IPS-15b (cell line): ENCODE data around the gene HOXD4.
A peak's percentile ranks its signal among the peaks of the same experiment; 100 is the strongest.

Experiments used
- H3K27me3 ChIP-seq: one replicate; pipeline ENCODE4 v1.6.1; 2013; ENCODE audit warnings: low read length; ENCODE audit not compliant: control insufficient read depth, insufficient read depth
- H3K36me3 ChIP-seq: one replicate; pipeline ENCODE4 v1.6.1; 2013; ENCODE audit warnings: low read length; ENCODE audit not compliant: control insufficient read depth, insufficient read depth
- H3K4me1 ChIP-seq: one replicate; pipeline ENCODE4 v1.6.1; 2013; ENCODE audit warnings: mild to moderate bottlenecking, low read length; ENCODE audit not compliant: control insufficient read depth, insufficient read depth
- H3K4me3 ChIP-seq: one replicate; pipeline ENCODE4 v1.5.1; 2013; ENCODE audit warnings: low read depth, low read length
- H3K9ac ChIP-seq: one replicate; pipeline ENCODE4 v1.6.1; 2013; ENCODE audit warnings: low read depth, mild to moderate bottlenecking, low read length
- H3K9me3 ChIP-seq: one replicate; pipeline ENCODE4 v1.6.1; 2013; ENCODE audit warnings: mild to moderate bottlenecking, low read length; ENCODE audit not compliant: control insufficient read depth, insufficient read depth

HOXD4 gene

DNA sequence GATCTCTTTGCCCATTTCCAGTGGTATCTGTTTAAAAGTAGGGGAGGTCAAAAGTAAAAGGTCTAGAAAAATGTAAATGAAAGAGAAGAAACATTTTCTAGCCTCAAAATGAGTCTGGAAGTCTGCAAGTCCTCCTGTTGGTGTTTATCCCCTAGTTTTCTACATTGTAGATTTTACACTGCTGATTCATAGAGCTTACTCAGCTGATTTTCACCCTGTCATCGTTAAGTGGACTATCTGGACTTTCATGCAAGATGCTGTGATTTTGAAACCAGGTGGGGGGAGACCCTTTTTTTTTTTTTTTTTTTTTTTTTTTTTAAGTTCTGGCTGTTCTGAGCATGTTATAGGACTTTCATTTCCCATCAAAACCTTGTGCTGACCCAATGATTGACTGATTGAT is 16.0 kb downstream of the HOXD4 start:
- Histone ChIP-seq H3K9me3 (no peaks in the 10 kb centered on the region), H3K4me1 (peaks cover 4% of the 10 kb centered on the region), H3K27me3 (peaks cover 100% of the 10 kb centered on the region), H3K9ac (no peak overlapping the region), H3K36me3 (no peaks in the 10 kb centered on the region), H3K4me3 (no peak overlapping the region)

DNA sequence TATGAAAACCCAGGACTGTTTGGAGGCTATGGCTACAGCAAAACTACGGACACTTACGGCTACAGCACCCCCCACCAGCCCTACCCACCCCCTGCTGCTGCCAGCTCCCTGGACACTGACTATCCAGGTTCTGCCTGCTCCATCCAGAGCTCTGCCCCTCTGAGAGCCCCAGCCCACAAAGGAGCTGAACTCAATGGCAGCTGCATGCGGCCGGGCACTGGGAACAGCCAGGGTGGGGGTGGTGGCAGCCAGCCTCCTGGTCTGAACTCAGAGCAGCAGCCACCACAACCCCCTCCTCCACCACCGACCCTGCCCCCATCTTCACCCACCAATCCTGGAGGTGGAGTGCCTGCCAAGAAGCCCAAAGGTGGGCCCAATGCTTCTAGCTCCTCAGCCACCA is 17.8 kb downstream of the HOXD4 start:
- H3K9me3 ChIP-seq: no peaks in the 10 kb centered on the region
- H3K9ac ChIP-seq: no peak overlapping the region
- no peaks in the 10 kb centered on the region for H3K36me3 ChIP-seq
- H3K27me3 ChIP-seq: peaks cover 100% of the 10 kb centered on the region
- peaks cover 6% of the 10 kb centered on the region for H3K4me1 ChIP-seq
- H3K4me3 ChIP-seq: no peak overlapping the region

DNA sequence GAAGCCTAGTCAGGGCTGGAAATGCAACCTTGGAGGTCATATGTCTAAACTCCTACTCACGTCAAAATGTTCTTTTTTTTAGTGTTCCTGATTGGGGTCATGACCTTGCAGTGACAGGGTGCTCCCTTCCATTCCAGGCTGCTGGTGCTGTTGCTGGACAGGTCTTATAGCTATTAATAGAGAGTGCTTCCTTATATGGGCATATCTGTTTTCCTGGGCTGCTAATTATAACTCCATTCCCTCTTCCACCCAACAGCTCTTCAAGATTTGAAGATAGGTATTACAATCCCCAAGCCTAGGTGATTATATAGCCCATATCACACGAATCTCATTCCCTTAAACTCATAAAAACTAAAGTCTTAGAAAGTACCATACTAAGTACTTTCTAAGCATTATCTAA is 18.4 kb downstream of the HOXD4 start:
- no peaks in the 10 kb centered on the region for H3K9me3 ChIP-seq
- H3K36me3 ChIP-seq: no peaks in the 10 kb centered on the region
- H3K27me3 ChIP-seq: peaks cover 100% of the 10 kb centered on the region
- peaks cover 9% of the 10 kb centered on the region for H3K4me1 ChIP-seq
- no peak overlapping the region for H3K9ac ChIP-seq
- H3K4me3 ChIP-seq: no peak overlapping the region

DNA sequence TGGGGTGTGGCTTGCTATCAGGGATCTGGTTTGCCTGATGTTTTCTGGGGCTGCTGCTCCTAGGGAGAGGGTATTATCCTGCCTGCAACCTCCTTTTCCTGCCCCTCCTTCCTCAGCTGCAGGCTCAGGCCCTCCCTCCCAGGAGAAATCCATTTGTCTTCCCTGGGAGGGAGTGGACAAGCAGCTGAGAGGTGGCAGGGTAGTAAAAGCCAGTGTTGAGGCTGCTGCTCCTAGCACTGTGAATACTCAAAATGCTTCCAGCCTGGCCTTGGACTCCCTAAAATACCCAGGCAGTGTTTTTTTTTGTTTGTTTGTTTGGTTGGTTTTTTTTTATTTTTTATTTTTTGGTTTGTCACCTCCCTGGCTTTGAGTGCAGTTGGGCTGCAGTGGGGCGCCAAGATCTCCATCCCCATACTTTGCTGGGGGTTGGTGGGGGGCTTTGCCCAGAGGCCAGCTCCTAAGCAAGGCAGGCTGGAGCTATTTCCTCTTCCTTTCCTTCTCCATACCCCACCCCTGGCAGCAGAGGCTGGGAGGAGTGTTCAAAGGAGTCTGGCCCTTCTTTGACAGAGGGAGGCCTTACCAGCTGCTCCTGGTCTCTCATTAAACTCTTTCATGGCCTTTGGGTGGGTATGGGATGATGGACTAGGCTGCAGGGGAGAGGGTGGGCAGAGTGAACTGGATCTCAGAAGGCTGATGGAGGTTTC is 19.4 kb downstream of the HOXD4 start:
- Histone ChIP-seq H3K9me3 (no peaks in the 10 kb centered on the region), H3K36me3 (no peaks in the 10 kb centered on the region), H3K9ac (no peak overlapping the region), H3K27me3 (peaks cover 99% of the 10 kb centered on the region), H3K4me1 (peaks cover 10% of the 10 kb centered on the region), H3K4me3 (peak overlapping the region; percentile 46)

DNA sequence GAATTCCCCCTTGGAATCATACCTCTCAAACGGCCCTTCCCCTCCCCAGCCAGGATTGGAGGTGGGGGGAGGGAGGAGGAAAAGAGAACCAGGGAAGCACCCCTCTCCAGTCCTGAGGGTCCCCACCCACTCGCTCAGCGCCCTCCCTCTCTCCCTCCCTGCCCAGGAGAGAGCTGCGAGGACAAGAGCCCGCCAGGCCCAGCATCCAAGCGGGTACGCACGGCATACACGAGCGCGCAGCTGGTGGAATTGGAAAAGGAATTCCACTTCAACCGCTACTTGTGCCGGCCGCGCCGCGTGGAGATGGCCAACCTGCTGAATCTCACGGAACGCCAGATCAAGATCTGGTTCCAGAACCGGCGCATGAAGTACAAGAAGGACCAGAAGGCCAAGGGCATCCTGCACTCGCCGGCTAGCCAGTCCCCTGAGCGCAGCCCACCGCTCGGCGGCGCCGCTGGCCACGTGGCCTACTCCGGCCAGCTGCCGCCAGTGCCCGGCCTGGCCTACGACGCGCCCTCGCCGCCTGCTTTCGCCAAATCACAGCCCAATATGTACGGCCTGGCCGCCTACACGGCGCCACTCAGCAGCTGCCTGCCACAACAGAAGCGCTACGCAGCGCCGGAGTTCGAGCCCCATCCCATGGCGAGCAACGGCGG is 20.1 kb downstream of the HOXD4 start:
- no peak overlapping the region for H3K9ac ChIP-seq
- no peaks in the 10 kb centered on the region for H3K36me3 ChIP-seq
- H3K4me1 ChIP-seq: peaks cover 18% of the 10 kb centered on the region
- peak overlapping the region; percentile 46 for H3K4me3 ChIP-seq
- peaks cover 99% of the 10 kb centered on the region for H3K27me3 ChIP-seq
- no peaks in the 10 kb centered on the region for H3K9me3 ChIP-seq

DNA sequence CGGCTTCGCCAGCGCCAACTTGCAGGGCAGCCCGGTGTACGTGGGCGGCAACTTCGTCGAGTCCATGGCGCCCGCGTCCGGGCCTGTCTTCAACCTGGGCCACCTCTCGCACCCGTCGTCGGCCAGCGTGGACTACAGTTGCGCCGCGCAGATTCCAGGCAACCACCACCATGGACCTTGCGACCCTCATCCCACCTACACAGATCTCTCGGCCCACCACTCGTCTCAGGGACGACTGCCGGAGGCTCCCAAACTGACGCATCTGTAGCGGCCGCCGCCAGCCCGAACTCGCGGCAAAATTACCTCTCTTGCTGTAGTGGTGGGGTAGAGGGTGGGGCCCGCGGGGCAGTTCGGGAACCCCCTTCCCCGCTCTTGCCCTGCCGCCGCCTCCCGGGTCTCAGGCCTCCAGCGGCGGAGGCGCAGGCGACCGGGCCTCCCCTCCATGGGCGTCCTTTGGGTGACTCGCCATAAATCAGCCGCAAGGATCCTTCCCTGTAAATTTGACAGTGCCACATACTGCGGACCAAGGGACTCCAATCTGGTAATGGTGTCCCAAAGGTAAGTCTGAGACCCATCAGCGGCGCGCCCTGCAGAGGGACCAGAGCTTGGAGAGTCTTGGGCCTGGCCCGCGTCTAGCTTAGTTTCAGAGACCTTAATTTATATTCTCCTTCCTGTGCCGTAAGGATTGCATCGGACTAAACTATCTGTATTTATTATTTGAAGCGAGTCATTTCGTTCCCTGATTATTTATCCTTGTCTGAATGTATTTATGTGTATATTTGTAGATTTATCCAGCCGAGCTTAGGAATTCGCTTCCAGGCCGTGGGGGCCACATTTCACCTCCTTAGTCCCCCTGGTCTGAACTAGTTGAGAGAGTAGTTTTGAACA is 20.9 kb downstream of the HOXD4 start:
- Histone ChIP-seq H3K27me3 (peaks cover 99% of the 10 kb centered on the region), H3K4me1 (peaks cover 21% of the 10 kb centered on the region), H3K4me3 (peak overlapping the region; percentile 46), H3K9ac (no peak overlapping the region), H3K36me3 (no peaks in the 10 kb centered on the region), H3K9me3 (no peaks in the 10 kb centered on the region)

DNA sequence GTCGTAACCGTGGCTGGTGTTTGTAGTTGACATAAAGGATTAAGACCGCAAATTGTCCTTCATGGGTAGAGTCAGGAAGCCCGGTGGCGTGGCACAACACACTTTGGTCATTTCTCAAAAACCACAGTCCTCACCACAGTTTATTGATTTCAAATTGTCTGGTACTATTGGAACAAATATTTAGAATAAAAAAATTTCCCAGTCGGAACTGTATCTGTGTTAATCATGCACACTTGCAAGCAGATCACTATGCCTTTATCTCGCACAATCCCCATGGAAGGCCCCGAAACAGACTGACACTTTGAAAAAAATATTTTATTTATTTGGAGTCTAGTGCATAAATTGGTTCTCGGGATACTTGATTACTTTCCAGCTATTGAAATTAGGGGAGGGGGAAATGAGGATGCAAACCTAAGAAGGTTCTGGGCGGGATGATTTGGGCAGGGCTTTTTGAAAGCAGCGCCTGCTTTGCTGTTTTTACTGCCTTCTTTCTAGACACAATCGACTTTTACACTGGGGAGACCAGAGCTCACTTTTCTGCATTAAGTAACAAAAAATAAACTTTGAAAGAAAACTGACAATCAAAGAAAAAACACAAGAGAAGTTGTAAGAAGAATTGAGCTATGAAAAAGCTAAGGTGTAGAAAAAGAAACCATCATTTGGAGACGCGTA is 21.7 kb downstream of the HOXD4 start:
- H3K4me3 ChIP-seq: no peak overlapping the region
- no peaks in the 10 kb centered on the region for H3K36me3 ChIP-seq
- H3K9ac ChIP-seq: no peak overlapping the region
- H3K9me3 ChIP-seq: no peaks in the 10 kb centered on the region
- peaks cover 25% of the 10 kb centered on the region for H3K4me1 ChIP-seq
- peaks cover 99% of the 10 kb centered on the region for H3K27me3 ChIP-seq

DNA sequence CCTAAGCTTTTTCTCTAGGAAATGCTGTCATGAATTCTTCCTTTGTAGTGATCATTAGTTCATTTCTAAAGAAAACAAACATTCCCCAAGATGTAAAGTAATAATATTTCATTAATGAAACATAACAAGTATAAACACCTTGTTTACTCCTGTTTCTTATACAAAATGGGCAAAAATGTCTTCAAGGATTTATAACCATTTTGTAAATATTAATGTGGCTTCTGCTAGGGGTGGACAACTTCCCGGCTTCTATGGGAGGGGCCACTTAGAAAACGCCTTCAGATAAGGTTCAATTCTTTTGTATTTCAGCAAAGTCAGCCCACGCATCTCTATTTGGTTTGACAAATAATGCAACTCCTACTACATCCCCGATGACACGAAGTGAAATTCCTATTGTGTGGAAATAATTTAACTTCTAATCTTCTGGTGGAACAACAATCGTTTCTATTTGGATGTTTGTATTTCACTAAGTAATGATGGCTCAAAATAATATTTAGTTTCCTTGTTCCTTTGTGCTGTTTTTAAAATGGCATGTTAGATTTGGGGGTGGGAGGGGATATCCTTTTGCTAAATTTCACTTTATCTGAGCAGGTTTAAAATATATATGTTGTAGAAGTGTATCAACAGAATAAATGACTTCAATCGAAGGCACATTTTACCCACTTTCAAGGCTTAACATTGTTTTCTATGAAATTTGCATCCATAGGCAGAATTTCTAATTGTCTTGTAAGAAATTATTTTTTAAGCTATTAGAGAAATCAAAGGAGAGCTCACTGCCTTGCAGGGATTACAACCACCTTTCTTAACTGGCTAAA is 22.4 kb downstream of the HOXD4 start:
- H3K9me3 ChIP-seq: no peaks in the 10 kb centered on the region
- H3K9ac ChIP-seq: no peak overlapping the region
- no peaks in the 10 kb centered on the region for H3K36me3 ChIP-seq
- H3K4me3 ChIP-seq: peak overlapping the region; percentile 18
- H3K27me3 ChIP-seq: peaks cover 99% of the 10 kb centered on the region
- peaks cover 25% of the 10 kb centered on the region for H3K4me1 ChIP-seq

DNA sequence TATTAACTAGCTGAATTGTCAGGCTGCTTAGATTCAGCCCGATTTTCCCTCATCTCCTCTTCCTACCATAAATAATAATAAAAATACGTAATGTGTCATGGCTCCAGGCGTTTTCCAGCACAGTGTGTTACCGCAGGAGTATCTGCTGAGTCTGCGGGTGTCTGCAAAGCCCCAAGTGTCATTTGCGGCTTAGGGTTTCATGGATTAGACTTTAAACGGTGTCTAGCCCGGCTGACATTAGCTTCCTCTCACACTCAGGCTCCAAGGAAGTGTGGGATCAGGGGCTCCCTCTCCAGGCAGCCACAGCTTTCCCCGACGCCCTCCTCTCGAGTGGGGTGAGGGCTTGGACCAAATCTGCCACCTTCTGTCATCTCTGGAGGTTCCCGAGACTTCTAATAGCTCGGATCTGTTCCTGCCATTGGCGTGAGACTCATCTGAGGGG is 23.1 kb downstream of the HOXD4 start:
- no peak overlapping the region for H3K9ac ChIP-seq
- H3K4me1 ChIP-seq: peaks cover 28% of the 10 kb centered on the region
- peaks cover 99% of the 10 kb centered on the region for H3K27me3 ChIP-seq
- H3K4me3 ChIP-seq: peak overlapping the region; percentile 18
- no peaks in the 10 kb centered on the region for H3K9me3 ChIP-seq
- no peaks in the 10 kb centered on the region for H3K36me3 ChIP-seq

DNA sequence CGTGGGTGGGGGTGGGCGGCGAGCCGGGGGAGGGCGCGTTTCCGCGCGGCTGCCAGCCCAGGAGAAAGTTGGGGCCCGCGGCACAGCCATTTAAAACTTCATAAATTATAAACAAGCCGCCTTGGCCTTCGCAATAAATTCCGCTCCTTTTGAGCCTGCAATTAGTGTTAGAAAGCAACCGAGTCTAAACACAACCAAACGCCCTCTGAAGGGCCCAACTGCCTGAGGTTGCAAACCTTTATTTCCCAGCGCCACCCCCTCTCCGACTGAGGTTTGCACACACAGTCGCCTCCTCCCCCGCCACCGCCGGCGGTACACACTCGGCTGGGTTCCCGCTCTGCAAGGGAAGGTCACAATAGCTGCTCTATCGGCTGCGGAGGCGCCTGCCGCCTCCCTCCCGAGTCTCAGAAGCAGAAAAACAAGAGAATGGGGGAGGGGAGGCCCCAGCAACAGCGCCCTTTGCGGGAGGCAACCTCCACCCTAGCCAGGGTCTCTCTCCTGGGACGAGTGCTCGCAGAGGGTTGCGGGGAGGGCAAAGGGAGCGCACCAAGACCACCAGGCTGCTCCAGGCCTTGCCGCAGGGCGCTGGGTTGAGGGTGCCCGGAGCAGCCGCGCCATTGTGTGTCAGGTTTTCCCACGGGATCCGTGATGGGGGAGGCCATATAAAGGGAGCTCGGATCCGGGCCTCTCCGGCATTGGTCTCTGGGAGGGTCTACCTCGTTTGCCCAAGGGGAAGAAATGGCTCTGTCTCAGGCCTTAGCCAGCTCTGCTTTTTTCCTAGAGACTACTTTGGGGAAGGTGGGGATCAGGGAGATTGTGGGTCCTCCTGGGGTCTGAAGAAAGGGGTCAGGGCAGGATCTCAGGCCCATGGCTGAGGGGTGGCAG is 23.7 kb downstream of the HOXD4 start:
- Histone ChIP-seq H3K9me3 (no peaks in the 10 kb centered on the region), H3K4me1 (peaks cover 28% of the 10 kb centered on the region), H3K27me3 (peaks cover 99% of the 10 kb centered on the region), H3K9ac (no peak overlapping the region), H3K36me3 (no peaks in the 10 kb centered on the region), H3K4me3 (peak overlapping the region; percentile 24)
